ENCODE results near the gene NDUFA8. TPM values are rescaled to one million over a fixed set of nuclear protein-coding genes. Genes with fewer than 3 reads are reported as not detected.

The NDUFA8 gene
- total RNA-seq, 4 donors from 2014 or later: 16.3 to 34.4 (median 30.2) TPM

DNA sequence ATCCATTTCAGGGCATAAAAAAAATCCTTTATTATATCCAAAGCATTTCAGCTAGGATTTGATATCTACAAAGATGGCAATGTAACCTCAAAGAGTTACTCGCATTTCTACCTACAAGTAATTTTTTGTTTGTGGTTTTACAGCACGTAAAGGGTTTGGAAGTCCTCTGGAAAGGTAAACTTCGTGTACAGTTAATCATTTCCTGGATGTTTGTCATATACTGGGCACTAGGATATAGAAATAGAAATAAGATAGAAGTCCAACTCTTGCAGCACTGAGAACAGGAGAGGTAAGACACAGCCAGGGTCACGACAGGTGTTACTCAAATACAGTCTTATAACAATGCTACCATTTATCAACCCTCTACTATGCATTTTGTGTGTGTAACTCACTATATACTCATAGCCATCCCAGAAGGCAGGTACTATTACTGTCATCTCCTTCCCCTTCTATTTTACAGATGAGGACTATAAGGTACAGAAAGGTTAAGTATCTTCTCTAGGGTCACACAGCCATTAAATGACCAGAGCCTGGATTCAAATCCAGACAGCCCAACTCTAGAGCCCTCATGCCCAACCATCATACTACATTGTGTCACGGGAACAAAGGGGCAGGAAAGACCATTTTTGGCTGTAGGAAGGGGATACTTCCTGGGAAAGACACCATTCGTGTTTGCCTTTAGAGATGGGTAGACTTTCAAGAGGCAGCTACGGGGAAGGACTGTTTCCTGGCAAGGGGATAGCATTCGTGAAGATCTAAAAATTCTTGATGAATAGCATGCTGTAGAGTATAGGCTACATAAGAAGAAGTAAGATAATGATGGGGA is 19.0 kb downstream of the NDUFA8 start:
- TF ChIP-seq EP300 (IDR thresholded peaks at IDR 0.05) (no peak), POLR2A (IDR thresholded peaks at IDR 0.05) (no peak), POLR2AphosphoS5 (IDR thresholded peaks at IDR 0.05) (no peak)
- TF ChIP-seq, protein P1, sequence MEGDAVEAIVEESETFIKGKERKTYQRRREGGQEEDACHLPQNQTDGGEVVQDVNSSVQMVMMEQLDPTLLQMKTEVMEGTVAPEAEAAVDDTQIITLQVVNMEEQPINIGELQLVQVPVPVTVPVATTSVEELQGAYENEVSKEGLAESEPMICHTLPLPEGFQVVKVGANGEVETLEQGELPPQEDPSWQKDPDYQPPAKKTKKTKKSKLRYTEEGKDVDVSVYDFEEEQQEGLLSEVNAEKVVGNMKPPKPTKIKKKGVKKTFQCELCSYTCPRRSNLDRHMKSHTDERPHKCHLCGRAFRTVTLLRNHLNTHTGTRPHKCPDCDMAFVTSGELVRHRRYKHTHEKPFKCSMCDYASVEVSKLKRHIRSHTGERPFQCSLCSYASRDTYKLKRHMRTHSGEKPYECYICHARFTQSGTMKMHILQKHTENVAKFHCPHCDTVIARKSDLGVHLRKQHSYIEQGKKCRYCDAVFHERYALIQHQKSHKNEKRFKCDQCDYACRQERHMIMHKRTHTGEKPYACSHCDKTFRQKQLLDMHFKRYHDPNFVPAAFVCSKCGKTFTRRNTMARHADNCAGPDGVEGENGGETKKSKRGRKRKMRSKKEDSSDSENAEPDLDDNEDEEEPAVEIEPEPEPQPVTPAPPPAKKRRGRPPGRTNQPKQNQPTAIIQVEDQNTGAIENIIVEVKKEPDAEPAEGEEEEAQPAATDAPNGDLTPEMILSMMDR (IDR thresholded peaks at IDR 0.05): no peak
- Histone ChIP-seq H3K27me3 (no peaks in the 10 kb centered on the region), H3K27ac (no peak overlapping the region)

DNA sequence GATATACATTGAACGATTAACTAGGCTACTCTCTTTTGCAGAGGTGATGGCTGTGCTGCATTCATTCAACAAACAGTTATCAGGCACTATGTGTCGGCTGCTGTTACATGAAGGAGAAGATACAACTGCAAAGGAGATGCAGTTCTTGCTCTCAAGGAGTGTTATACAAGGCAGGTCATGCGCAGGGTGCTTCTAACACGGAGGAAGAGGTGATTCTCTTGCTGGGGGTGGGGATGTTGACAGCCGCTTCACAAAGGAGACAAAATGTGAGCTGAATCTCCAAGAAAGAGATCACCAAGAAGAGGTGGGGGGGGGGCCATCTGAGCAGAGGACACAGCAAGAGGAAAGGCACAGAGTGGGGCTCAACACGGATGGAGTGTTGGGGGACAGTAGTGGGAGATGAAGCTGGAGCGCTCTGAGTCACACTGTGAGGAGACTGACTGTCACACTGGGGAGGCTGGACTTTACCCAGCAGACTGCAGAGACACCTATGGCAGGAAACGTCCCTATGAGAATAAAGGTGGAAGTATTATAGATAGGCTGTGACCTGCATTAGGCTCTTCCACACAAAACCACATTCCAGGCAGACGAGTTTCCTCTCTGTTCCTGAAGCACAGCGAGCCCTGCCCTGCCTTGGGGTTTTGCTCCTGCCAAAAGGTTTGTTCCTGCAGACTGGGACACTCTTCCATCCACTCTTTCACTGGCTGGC is 20.9 kb downstream of the NDUFA8 start:
- Histone ChIP-seq H3K4me3 (no peak overlapping the region), H3K36me3 (peaks cover 7% of the 10 kb centered on the region), H3K27me3 (no peaks in the 10 kb centered on the region), H3K27ac (no peak overlapping the region), H3K4me1 (peaks cover 8% of the 10 kb centered on the region), H3K9me3 (no peaks in the 10 kb centered on the region)
- TF ChIP-seq EP300 (IDR thresholded peaks at IDR 0.05): no peak
- no peak for TF ChIP-seq POLR2A (IDR thresholded peaks at IDR 0.05)
- TF ChIP-seq, protein P1 (IDR thresholded peaks at IDR 0.05): no peak
- TF ChIP-seq POLR2AphosphoS5 (IDR thresholded peaks at IDR 0.05): no peak
- WGBS: 69% methylated on average over 10 of the region's 10 CpGs
- no peak for DNase-seq (ENCODE audit: low spot score in 2 of 2)

More for the DNA sequence above, 19.0 kb downstream of the NDUFA8 start:
- Histone ChIP-seq H3K36me3 (peaks cover 22% of the 10 kb centered on the region), H3K4me1 (peaks cover 8% of the 10 kb centered on the region), H3K4me3 (no peak overlapping the region), H3K9me3 (no peaks in the 10 kb centered on the region)
- 81% methylated on average over 8 of the region's 8 CpGs for WGBS
- DNase-seq (ENCODE audit: low spot score in 2 of 2): no peak

DNA sequence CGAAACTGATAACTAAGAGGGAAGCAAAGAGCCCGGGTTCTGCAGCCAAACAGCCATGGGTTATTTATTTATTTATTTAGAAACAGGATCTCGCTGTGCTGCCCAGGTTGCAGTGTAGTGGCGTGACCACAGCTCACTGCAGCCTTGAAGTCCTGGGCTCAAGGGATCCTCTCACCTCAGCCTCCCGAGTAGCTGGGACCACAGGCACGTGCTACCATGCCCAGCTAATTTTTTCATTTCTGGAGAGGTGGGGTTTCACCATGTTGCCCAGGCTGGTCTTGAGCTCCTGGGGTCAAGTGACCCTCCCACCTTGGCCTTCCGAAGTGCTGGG is 24.1 kb downstream of the NDUFA8 start:
- H3K27me3 ChIP-seq: no peaks in the 10 kb centered on the region
- 83% methylated on average over 7 of the region's 7 CpGs for WGBS
- H3K4me3 ChIP-seq: no peak overlapping the region
- TF ChIP-seq POLR2A (IDR thresholded peaks at IDR 0.05) (no peak), POLR2AphosphoS5 (IDR thresholded peaks at IDR 0.05) (no peak), EP300 (IDR thresholded peaks at IDR 0.05) (no peak)
- TF ChIP-seq, protein P1 (IDR thresholded peaks at IDR 0.05): no peak
- H3K36me3 ChIP-seq: no peaks in the 10 kb centered on the region
- no peak for DNase-seq (ENCODE audit: low spot score in 2 of 2)
- no peak overlapping the region for H3K27ac ChIP-seq
- H3K9me3 ChIP-seq: no peaks in the 10 kb centered on the region
- peaks cover 13% of the 10 kb centered on the region for H3K4me1 ChIP-seq

DNA sequence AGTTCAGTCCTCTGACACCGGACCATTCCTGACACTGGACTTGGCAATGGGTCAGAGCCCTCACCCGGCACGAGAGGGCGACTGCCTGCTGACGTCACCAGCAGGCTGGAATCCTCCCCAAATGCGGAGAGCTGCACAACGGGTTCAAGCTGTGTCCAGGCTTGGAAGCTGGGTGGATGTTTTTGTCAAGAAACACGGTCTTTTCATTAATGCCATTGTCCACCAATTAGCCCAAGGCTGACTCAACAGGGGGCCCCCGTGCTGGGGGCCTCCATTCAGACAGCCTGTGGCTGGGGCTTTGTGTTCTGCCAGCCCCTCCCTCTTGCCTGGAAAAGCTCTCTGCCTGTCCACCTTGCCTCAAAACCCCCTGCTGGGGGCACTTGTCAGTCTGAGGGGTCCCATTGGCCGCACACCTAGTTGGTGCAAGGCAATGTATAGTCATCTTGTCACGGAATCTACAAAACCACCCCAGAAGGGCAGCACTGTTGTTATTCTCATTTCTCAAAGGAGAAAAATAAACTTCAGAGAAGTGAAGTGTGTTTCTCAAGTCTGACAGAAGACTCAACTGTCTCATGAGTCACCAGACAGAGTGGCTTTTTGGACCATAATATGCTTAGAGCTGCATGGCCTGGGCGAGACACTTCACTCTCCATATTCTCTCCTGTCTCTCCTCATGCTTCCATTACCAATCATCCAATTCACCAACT is 24.6 kb downstream of the NDUFA8 start:
- no peak for DNase-seq (ENCODE audit: low spot score in 2 of 2)
- 68% methylated on average over 11 of the region's 12 CpGs for WGBS
- no peaks in the 10 kb centered on the region for H3K27me3 ChIP-seq
- no peak overlapping the region for H3K4me3 ChIP-seq
- H3K27ac ChIP-seq: no peak overlapping the region
- TF ChIP-seq POLR2AphosphoS5 (IDR thresholded peaks at IDR 0.05) (no peak), EP300 (IDR thresholded peaks at IDR 0.05) (no peak), POLR2A (IDR thresholded peaks at IDR 0.05) (no peak)
- TF ChIP-seq, protein P1 (IDR thresholded peaks at IDR 0.05): no peak
- H3K9me3 ChIP-seq: no peaks in the 10 kb centered on the region
- no peaks in the 10 kb centered on the region for H3K36me3 ChIP-seq
- H3K4me1 ChIP-seq: peaks cover 13% of the 10 kb centered on the region
